Stimulated activated CD4-positive, alpha-beta T cell treated with anti-CD3 and anti-CD28 coated beads, TNF-alpha, amount 100 ng/mL, for 4 hours (primary cell): ENCODE results near the gene CRTC2.
A peak's percentile ranks its signal among the peaks of the same experiment; 100 is the strongest.

Experiments
- DNase-seq, 3 experiments: peaks; one replicate each; pipeline ENCODE4 v3.0.0-alpha.2; 2020; ENCODE audit warnings: low read depth in 3 of 3

The CRTC2 gene

DNA sequence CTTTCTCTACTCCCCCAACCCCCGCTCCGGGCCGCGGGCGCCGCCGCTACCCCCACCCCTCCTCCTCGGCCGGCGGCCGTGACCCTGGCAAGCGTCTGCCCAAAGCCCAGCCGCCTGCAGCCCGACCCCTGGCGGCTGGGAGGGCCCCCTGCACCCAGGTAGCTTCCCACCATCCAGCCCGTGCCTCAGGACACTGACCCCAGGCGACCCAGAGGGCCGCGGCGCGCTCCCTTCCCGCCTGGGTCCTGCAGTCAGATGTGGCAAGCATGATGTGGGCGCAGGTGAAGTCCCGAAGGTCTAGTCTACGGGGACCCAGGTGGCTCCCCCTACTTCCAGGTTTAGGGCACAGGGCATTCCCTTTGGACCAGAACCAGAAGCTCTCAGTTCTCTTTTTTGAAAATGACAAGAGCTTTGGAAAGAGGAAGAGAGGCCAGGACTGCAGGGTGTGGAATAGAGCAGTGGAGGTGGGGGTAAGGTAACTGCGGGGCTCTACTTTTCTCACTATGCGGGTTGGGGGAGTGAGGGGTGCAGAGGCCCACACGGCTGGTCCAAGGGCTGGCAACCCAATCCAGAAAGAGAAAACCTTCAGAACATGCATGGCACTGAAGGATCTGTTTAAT, 11.7 kb downstream of the CRTC2 start, which contains the start of gene DENND4B:
DENND4B (minus strand) TSS at position 97 of the 620 bp plus-strand sequence. CDS start 2,344 bp downstream, outside the sequence.
- peak; percentile 59 to 62 (median 62) for DNase-seq

DNA sequence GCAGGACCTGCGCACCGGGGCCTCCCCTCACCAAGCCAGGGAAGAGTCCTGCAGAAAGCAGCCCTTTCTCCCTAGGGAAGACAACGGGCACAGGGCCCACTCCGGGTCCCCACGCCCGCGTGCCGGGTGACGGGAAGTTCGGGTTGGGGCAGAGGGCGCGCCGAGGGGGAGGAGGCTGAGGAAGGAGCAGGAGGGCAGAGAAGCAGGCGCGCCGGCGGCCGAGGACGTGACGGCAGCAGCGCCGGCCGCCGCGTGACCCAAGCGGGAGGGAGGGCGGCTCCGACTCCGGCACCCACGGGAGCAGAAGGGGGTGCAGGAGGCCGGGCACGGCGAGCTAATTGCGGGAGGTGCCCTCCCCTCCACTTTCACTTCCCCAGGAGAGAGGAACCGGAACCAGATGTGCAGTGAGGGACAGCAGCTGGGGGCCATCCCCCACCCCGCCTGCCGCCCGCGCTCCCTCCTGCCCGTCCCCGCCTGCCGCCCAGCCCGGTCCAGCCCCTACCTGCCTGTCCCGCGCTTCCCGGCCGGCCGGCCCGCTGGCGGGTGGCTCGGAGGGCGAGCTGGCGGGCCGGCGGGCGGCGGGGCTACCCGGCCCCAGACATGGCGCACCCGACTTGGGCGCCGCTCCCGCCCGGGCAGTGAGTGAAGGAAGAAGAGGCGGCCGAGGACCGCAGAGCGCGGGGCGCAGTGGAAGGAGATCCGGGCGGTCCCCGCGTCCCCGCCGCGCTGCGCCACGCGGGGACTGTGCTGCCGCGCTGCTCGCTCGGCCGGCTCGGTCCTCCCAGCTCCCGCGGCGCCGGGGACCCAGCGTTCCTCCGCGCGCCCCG, 12.4 kb downstream of the CRTC2 start:
- peak; percentile 37 to 48 (median 47) for DNase-seq

GRCh38 chr1:153945131-153945794, 13.1 kb downstream of the CRTC2 start:
- peak; percentile 43 to 55 (median 51) for DNase-seq

- DNase-seq = no peak
Measured at GRCh38 chr1:153944827-153945117, 13.6 kb downstream of the CRTC2 start.

- DNase-seq = no peak
Measured at GRCh38 chr1:153944005-153944826, 14.2 kb downstream of the CRTC2 start.

GRCh38 chr1:153942766-153943549, 15.5 kb downstream of the CRTC2 start:
- no peak for DNase-seq

- DNase-seq = no peak
Measured at GRCh38 chr1:153941826-153942725, 16.3 kb downstream of the CRTC2 start.

- no peak for DNase-seq
Measured at GRCh38 chr1:153940756-153941155, 17.7 kb downstream of the CRTC2 start.

DNA sequence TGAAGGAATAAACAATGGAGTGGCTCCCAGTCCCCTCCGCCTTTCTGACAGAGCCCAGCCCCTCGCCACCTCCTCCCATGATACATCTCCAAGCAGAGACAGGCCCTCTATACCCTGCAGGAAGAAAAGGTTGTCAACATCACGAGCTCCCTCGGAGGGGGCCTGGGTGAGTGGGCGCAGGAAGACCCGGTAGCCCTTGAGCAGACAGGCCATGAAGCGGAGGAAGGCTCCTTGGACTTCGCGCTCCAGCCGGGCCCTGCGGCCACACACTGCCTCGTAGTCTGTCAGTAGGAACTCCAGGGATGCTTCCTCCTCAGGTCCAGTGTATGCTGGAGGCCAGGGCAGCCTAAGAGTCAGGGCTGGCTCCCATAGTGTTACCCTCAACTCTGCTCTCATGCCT, 18.9 kb downstream of the CRTC2 start:
- DNase-seq = no peak

DNA sequence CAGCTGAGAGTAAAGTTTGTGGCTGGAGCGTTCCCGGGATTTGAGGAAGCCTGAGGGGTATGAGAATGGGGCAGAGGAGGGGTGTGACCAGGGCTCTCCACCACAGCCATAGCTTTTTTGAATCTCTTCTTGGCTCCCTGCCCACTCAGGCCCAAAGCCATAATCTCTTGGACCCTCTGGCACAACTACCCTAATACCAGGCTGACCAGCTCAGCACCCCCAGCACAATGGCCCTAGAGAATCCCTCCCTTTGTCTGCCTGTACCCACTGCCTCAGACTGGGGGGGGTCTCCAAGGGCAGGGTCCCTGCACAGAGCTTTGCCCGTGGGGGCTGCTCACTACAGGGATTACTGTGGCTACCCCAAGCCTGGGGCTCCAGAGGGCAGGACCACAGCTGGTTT, 19.4 kb downstream of the CRTC2 start:
- DNase-seq = no peak

DNA sequence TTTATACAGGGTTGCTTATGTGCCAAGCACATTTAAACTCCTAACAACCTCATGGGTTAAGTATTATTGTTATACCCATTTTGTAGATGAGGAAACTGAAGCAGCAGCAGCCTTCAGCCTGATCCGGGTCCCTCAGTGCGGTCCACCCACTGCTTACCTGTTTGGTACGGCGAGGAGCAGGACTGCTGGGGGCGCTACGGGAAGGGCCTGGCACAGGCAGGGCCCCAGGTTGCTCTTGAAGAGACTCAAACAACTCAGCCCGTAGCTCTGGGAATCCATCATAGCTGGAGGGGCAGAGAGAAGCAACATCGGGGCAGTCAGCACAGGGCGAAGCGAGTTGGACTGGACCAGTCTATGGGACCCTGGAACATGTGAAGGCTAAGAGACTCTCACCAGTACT, 21.1 kb downstream of the CRTC2 start:
- no peak for DNase-seq

- DNase-seq = no peak
Measured at GRCh38 chr1:153936011-153936802, 22.2 kb downstream of the CRTC2 start.

DNA sequence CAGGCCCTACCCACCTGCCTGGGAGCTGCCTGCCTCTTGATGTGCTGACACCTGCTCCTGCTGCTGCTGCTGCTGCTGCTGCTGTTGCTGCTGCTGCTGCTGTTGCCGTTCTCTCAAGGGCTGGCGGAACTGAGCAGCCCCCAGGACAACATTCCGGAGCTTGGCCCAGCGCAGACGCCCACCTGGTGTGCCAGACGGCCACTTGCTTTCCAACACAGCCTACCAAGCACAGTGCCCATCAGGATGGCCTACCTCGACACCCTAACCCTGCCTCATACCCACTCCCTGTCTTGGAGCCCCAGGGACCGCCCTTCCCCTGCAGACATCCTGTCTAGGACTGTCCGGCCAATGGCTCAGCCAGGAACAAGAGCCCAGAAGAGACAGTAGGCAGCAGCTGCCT, 23.7 kb downstream of the CRTC2 start:
- no peak for DNase-seq

DNA sequence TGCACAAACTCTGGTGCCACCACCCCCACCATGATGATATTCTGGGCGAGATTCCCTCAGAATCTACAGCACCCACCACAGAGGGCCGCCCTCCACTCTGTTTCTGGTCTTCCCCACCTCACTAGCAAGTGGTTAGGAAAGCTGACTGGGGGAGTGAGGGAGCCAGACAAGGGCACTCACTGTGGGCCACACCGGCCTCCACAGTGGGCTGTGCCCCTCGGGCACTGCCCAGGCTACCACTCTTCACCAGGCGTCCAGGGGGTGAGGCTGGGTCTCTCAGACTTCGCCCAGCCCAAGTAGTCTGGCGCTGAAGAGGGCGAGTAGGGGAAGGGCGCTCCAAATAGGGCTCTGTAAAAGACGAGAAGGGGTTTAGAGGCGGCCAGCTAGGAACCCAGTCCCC, 24.5 kb downstream of the CRTC2 start:
- DNase-seq = no peak

GRCh38 chr1:153933430-153933829, 25.0 kb downstream of the CRTC2 start:
- DNase-seq = no peak

GRCh38 chr1:153932156-153933131, 26.0 kb downstream of the CRTC2 start:
- DNase-seq = no peak

- no peak for DNase-seq
Measured at GRCh38 chr1:153929981-153930948, 28.1 kb downstream of the CRTC2 start.
